Retina (tissue), 1 donor: ENCODE results near the gene PRKG1.
"Not testable (repeated sequence)": the region's sequence is repeated elsewhere in the genome, so short reads cannot be mapped to it uniquely, and the experiment has no call there.

Source experiments
- DNase-seq: peaks from one replicate; pipeline ENCODE4 v3.0.0-alpha.2; 2016

The PRKG1 gene

DNA sequence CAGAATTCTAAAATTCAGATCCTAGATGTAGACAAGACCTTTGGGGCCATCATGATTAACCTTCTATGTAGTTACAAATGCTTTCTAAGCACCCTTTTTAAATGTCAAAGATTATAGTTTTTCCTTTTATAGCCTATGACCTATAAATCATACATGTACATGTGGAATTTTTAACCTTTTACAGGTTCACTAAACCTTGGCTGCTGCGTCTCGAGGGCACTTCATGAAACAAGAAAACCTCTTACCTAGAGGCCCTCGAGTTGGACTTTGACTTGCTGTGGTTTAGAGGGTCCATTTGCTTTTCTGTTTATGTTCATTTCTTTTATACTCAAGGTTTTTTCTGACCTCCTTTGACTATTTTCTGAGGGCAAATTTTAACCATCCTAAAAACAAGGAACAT lies 323.0 kb downstream of the PRKG1 start:
- no peak for DNase-seq

DNA sequence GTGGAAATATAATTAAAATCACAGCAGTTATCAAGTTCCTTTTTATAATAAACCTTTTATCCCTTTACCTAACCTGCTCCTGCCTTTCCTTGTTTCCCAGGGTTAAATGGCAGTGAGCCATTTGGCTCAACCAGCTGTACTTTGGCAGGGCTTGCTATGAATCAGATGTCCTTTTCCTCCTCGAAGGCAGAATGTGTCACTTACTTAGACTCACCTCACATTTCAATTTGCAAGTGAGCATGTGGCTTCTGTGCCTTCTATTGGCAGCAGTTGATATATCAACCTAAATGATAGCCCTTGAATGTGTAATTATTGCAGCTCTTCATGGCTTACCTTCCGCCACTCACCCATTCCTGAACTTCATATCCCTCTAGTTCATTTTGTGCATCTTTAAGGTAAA lies 323.4 kb downstream of the PRKG1 start:
- DNase-seq, result no peak

- no peak for DNase-seq
Measured at GRCh38 chr10:51399840-51400239, 325.6 kb downstream of the PRKG1 start.

DNA sequence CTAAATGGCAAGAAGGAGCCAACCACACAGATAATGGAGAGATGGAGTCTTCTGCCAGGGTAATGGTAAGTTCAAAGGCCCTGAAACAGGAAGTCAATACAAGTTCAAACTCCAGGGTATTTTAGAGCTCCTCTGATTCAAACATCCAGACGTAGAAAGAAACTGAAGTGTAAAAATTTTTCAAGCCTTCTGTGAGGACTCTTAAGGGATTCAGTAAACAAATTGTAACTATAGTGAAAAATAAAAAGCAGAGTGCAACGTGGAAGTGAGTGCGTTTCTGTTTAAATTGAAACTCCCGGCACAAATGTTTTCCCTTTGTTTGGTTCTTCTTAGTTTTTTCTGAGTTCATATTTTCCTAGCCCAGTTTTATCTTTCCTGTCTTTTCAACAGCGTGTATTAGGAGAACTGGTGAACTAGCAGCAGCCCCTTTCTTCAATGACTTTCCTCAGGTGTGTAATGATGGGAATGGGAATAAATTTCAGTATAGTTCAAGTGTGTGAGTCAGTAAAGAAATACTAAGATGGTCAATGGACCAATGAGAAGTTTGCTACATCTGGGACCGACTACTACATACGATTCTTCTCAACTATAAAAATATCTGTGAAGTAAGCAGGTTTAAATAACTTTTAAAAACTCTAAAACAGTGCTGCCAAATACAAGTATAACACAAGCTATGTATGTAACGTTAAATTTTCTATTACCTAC lies 326.3 kb downstream of the PRKG1 start:
- DNase-seq, result no peak

DNA sequence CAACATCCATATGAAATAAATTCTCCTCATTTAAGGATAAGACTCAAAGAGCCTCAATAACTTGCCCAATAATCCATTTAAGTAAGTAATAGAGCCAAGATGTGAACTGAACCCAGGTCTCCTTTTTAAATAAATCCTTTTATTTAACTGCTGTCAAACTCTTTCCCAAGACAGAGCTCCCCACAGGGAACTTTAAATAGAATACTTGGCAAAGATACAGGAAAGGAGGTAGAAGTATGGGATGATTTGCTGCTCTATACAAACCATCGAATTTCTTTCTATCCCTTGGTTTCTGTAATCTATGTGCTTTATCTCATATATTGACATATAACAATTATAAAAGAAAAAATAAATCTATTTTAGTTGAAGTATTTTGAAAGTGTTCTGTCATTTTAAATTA lies 329.2 kb downstream of the PRKG1 start:
- DNase-seq, result no peak

GRCh38 chr10:51405580-51406351 lies 331.5 kb downstream of the PRKG1 start:
- peak; percentile 47 for DNase-seq

DNA sequence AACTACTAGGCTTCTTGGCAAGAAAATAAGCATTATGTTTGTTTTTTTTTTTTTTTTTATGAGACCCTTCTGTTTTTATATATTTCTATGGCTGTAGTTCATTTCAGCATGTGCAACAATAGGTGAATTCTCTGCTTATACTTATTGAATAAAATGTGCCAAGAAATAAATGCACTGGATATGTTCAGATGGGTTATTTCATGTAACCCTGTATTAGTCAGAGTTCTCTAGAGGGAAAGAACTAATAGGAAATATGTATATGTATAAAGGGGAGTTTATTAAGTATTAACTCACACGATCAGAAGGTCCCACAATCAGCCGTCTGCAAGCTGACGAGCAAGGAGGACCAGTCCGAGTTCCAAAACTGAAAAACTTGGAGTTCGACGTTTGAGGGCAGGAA lies 332.3 kb downstream of the PRKG1 start:
- no peak for DNase-seq

- DNase-seq, result no peak
Measured at GRCh38 chr10:51416494-51416893, 342.2 kb downstream of the PRKG1 start.

DNA sequence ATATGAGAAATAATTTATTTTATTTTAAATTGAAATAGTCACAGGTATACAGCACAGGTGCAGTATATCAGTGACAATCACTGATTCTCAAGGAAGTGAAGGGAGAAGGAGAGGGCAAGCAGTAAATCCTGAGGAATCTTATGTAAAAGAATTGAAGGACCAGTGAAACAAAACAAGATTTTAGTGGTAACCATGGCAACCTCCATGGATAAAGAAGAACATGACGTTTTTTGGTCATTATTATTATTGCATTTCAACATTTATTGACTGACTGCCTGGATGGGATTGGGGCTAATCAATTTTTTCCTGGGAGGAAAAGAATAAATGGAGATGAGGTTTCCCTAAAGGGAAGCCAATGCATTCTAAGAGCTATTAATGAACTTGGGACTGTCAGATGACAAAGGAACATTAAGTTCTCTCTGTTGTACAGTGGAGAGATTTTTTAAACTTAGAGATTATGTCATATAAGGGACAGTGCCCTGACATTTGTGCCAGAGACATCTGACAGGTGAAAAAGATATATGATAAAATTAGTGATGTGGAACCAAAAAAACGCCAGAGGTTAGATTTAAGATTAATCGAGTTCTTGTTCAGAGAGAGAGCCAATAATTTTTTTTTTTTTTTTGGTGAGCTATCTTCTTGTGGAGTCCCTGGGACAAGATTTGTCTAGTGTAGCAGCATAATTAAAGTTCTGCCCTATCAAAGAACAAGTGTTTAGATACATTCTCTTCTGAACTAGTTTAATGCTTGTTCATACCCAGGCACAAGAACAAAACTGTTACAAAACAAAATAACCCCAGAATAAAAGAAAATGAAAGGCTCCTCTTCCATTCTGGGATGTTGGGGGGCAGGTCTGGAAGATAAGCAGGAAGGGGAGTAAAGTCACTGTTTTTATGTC lies 345.2 kb downstream of the PRKG1 start:
- no peak for DNase-seq

GRCh38 chr10:51421853-51422252 lies 347.6 kb downstream of the PRKG1 start:
- DNase-seq, result no peak

DNA sequence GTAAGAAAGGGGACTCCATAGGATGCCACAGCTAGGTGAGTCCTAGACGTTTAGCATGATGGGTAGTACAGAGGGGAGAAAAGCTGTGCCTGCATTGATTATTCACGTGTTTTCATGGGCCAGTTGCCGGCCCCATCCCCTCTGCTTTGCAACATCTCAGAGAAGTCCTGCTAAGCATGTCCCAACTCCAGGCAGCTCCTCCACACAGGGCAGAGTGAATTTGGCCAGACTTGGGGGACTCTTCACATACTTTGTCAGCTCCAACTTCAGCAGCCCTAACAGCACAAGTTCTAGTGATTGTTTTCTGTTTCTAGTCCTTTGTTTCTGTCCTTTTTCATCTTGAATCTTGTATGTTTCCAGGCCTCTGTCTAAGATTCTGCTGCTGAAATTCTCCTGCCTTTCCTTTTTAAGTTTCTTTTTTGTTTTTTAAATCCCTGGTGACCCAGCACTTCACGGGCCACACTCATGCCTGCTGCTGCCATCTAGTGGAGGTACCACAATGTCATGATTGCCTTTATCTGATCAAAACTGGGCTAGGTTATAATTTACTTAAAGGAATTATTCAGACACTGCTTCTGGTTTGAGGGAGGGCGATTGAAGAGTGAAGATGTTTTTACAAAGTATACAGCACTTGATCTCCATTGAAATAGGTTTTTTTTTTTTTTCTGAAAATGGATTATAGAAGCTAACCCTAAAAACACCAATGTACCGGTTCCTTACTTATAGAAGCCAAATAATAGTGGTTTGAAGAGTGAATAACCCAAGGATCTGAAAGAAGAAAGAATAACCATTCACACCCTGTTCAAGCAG lies 348.2 kb downstream of the PRKG1 start:
- peak; percentile 52 for DNase-seq

GRCh38 chr10:51423121-51423452 lies 348.8 kb downstream of the PRKG1 start:
- no peak for DNase-seq

DNA sequence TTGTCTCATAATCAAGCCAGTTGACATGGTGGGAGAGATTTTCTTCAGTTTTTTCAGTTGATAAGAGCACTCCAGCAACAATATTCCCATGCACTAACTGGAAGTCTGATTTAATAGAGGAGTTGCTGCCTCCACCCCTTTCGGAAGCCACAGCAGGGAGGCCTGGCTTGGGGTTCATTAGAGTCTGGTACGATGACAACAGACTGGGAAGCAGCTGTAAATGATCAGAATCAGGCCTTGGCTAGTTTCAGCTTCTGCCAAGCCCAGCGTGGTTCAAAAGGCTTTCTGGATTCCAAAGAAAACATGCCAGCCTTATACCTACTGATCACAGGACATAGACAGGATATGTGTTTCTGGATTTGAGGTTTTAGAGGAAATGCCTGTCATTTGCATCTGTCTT lies 351.1 kb downstream of the PRKG1 start:
- peak; percentile 41 for DNase-seq

DNA sequence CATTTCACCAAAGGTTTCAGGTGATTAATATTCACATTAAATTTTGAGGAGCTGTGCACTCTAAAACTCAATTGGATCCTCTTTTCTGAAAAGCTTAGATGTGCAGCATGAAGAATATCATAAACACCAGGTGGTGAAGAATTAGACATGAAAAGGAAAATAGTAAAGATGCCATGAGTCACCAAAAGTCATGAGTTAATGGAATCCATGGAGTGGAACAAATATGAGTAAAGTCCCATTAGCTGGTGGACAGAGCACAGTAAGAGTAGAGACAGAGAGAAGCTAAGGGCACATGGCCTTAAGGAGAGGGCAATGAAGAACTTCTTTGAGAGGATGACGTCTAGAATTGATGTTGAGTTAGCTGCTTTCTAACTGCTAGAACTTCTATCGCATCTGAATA lies 353.5 kb downstream of the PRKG1 start:
- no peak for DNase-seq

DNA sequence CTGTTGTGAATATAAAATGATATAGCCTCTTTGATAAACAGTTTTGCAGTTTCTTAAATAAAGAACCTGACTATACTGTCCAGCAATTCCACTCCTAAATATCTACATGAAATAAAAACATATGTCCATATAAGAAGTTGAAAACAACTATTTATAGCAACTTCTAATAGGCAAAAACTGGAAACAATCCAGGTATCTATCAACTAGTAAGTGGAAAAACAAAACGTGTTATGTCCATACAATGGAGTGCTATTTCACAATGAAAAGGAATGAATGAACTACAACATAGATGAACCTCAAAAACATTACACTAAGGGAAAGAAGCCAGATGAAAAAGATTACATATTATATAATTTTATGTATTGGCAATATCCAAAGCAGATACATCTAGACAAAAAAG lies 356.2 kb downstream of the PRKG1 start:
- DNase-seq, result no peak

DNA sequence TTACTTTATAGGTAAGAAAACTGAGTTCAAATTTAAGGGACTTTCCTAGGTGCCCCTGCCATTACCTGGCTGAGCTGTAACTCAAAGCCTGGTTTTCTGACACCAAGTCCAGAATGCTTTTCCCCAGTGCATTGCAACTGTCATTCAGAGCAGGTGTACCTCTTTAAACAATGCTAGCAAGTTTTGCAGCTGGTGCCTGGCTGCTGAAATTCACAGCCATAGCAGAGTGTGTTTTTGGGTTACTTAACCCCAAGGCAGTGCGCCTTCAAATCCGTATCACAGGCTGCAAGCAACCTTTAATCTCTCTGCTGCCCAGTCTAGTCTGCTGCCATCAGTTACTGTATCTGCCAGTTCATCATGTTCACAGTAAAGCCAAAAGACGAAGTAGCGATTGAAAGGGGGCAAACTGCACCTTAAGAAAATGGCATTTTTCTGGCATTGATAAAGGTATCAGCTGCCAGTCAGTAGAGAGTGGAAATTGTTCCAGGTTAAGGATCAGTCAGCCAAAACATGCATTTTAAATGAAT lies 359.7 kb downstream of the PRKG1 start:
- DNase-seq, result no peak

DNA sequence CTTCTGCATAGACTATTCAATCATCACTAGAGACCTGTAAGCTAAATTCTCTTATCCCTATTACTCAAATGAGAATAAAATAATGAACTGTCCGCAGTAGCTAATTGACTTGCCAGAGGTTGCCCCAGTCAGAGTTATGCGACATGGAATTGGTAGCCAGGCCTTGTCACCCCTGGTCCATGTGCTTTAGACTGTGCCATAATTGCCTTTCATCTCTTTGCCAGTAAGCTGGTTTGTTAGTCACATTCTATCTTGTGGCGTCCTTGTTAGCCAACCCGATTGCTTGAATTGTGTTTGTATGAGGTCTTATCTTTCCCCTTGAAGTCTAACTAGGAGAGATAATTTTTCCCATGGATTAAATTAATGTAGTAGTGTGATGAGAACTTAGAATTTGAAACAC lies 362.5 kb downstream of the PRKG1 start:
- no peak for DNase-seq

DNA sequence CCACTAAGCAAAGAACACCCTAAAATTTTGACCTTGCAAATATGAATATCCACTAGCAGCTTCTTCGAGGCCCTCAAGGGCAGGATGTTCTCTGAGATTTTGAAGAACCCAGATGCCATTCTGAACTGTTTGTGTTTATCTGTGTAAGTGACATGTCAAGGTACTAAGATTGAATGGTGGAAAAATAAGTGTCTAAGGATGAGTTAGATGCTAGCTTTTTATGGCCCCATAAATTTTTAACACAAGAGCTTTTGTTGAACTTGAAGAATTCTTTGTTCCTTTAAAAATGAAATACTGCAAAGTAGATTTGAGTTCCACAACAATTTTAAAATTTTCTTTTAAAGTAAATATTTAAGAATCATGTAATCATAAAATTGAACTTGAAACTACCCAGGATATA lies 365.4 kb downstream of the PRKG1 start:
- DNase-seq, result no peak

GRCh38 chr10:51445588-51445987 lies 371.3 kb downstream of the PRKG1 start:
- no peak for DNase-seq

DNA sequence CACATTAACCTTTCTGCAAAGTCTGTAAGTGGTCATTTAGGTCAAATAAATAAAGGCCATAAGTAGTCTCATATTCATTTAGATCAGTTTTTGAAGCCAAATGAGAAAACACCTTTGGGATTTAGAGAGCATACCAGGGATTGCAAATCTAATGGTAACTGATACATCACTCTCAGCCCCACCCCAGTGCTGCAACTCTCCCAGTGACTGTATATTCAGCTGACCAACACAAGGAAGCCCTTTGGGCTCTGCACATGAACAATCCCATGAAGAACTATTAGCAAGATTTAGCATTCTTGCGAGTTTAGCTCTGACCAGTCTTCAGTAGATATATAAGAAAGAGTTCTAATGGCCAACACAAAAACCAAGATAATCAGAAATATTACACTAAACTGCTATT lies 372.8 kb downstream of the PRKG1 start:
- no peak for DNase-seq

GRCh38 chr10:51455762-51456161 lies 381.5 kb downstream of the PRKG1 start:
- DNase-seq, result not testable (repeated sequence)

DNA sequence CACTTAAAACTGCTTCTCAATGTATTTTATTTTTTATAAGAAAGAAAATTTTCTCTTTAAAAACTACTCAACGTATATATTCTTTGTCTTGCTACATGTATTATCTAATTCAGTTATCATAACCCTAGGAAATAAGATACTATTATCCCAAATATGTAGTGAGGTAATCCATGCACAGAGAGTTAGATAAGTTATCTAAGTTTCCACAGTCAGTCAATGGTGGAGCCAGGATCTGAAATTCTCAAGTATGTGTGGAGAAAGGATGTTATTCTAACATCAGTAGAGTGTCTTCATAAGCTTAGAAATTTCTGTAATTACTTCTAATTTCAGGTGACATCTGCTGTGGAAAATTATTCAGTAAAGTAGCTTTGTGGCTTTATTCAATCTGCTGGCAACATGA lies 385.2 kb downstream of the PRKG1 start:
- no peak for DNase-seq
